Bronchial epithelial cell (primary cell): ENCODE data around the gene DIABLO. TPM values are rescaled to one million over a fixed set of nuclear protein-coding genes. Genes with fewer than 3 reads are reported as not detected.

Source experiments
- DNase-seq: peaks from one replicate; pipeline ENCODE4 v3.0.0-alpha.2; 2010; ENCODE audit warnings: low read depth
- FAIRE-seq: peaks from 2 replicates; lab custom pipeline; 2011; peaks lifted over from hg19 to GRCh38; lab: Jason Lieb, UNC
- H3K27me3 ChIP-seq: 2 replicates; pipeline ENCODE4 v1.5.1; 2011; ENCODE audit warnings: low read length; ENCODE audit not compliant: control insufficient read depth, insufficient read depth
- H3K36me3 ChIP-seq: 2 replicates; pipeline ENCODE4 v1.5.1; 2011; ENCODE audit warnings: low read length; ENCODE audit not compliant: control insufficient read depth, insufficient read depth
- H3K4me3 ChIP-seq: 2 replicates; pipeline ENCODE4 v1.5.1; 2011; ENCODE audit warnings: mild to moderate bottlenecking, low read depth, low read length, control low read depth
- total RNA-seq: library from RNA; depleted of rRNA; stranded (reverse); fragments of >200 nt; gene quantifications from 2 replicates; pipeline ENCODE4 v1.2.1, GENCODE V29; 2014
- TF ChIP-seq, protein P1 (sequence below): IDR thresholded peaks from 2 replicates; pipeline ENCODE4 v1.5.1; 2011; ENCODE audit warnings: mild to moderate bottlenecking, moderate library complexity, low read length, control low read depth, inconsistent platforms; ENCODE audit not compliant: insufficient read depth, severe bottlenecking

DIABLO gene
- total RNA-seq, 1 donor from 2014 or later: 78.7 TPM

DNA sequence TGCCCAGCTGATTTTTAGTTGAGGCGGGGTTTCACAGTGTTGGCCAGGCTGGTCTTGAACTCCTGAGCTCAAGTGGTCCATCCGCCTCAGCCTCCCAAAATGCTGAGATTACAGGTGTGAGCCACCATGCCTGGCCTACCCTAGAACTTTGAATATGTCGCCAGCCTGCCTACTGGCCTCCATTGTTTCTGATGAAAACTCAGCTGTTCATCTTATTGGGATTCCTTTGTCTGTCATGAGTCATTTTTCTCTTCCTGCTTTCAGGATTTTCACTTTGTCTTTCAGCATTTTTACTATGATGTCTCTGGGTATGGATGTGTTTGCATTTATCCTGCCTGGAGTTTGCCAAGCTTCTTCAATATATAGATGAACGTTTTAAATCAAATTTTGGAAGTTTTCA lies 30.4 kb downstream of the DIABLO start:
- TF ChIP-seq, protein P1, sequence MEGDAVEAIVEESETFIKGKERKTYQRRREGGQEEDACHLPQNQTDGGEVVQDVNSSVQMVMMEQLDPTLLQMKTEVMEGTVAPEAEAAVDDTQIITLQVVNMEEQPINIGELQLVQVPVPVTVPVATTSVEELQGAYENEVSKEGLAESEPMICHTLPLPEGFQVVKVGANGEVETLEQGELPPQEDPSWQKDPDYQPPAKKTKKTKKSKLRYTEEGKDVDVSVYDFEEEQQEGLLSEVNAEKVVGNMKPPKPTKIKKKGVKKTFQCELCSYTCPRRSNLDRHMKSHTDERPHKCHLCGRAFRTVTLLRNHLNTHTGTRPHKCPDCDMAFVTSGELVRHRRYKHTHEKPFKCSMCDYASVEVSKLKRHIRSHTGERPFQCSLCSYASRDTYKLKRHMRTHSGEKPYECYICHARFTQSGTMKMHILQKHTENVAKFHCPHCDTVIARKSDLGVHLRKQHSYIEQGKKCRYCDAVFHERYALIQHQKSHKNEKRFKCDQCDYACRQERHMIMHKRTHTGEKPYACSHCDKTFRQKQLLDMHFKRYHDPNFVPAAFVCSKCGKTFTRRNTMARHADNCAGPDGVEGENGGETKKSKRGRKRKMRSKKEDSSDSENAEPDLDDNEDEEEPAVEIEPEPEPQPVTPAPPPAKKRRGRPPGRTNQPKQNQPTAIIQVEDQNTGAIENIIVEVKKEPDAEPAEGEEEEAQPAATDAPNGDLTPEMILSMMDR: no peak
- DNase-seq (no peak), FAIRE-seq (no peak)
- no peak overlapping the region for H3K4me3 ChIP-seq
- no peaks in the 10 kb centered on the region for H3K36me3 ChIP-seq
- no peaks in the 10 kb centered on the region for H3K27me3 ChIP-seq

DNA sequence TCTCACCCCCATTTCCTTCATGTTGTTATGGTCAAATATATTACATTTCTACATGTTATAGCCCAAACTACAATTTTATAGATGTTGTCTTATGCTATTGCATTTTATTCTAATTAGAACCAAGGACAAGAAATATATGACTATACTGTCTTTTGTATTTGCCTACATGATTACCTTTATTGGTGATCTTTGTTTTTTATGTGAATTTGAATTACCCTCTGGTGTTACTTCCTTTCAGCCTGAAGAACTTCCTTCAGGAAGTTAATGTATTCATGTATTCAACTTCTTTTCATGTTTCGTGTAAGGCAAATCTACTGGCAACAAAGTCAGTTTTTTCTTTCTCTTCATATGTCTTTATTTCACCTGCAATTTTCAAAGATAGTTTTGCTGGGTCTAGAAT lies 31.0 kb downstream of the DIABLO start:
- H3K36me3 ChIP-seq: no peaks in the 10 kb centered on the region
- TF ChIP-seq, protein P1: no peak
- no peak overlapping the region for H3K4me3 ChIP-seq
- FAIRE-seq (no peak), DNase-seq (no peak)
- H3K27me3 ChIP-seq: no peaks in the 10 kb centered on the region

DNA sequence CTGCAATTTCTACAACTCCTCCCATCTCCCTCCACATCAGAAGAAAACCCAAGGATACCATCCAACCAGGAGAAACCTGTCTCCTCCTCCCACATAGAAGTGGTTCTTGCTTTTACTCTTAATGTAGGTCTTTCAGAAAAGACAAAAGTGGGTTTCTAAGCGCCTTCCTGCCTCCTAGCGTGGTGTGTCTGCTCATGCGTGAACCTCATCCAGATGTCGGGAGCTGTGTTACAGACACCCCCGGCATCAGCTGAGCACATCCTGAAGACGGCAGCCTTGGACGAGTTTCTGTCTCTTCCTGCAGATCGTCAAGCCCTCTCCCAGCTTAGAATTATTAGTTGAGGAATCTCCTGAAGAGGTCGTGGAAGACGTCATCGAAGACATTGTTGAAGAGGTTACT lies 33.4 kb downstream of the DIABLO start:
- Histone ChIP-seq H3K27me3 (no peaks in the 10 kb centered on the region), H3K4me3 (no peak overlapping the region), H3K36me3 (no peaks in the 10 kb centered on the region)
- TF ChIP-seq, protein P1: no peak
- DNase-seq (no peak), FAIRE-seq (no peak)

DNA sequence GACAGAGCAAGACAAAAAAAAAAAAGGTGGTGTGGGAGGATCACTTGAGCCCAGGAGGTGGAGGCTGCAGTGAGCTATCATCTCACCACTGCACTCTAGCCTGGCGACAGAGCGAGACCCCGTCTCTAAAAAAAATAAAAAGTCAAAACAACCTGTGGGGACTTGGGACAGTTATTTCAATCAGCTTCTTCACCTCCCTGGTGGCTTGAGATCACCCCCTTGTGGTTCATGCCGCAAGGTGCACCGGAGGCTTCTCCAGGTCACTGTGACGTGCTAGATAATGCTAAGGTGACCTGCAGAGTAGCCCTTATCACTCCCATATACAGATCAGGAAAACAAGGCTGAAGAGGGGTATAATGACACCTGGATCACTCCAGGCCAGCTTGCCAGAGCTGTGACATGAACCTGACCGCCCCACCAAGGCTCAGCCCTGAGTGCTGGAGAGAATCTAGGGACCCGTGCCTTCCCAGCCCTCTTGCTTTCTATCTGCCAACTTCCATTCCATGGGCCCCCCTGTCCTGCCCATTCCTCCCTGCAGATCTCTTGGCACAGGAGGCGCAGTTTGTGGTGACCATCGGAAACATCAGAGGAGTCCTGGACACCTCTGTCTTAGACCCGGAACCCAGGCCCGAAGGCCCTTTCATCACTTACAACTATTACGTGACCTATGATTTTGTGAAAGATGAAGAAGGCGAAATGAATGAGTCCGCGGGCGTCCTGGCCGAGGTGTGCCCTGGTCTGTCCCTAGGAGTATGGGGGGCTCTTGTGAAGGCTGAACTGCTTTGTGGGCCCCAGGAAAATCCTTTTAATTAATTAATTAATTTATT lies 34.8 kb downstream of the DIABLO start:
- FAIRE-seq (peak; percentile 81), DNase-seq (peak; percentile 68)
- TF ChIP-seq, protein P1: peak; percentile 89
- H3K36me3 ChIP-seq: no peaks in the 10 kb centered on the region
- no peaks in the 10 kb centered on the region for H3K27me3 ChIP-seq
- no peak overlapping the region for H3K4me3 ChIP-seq

DNA sequence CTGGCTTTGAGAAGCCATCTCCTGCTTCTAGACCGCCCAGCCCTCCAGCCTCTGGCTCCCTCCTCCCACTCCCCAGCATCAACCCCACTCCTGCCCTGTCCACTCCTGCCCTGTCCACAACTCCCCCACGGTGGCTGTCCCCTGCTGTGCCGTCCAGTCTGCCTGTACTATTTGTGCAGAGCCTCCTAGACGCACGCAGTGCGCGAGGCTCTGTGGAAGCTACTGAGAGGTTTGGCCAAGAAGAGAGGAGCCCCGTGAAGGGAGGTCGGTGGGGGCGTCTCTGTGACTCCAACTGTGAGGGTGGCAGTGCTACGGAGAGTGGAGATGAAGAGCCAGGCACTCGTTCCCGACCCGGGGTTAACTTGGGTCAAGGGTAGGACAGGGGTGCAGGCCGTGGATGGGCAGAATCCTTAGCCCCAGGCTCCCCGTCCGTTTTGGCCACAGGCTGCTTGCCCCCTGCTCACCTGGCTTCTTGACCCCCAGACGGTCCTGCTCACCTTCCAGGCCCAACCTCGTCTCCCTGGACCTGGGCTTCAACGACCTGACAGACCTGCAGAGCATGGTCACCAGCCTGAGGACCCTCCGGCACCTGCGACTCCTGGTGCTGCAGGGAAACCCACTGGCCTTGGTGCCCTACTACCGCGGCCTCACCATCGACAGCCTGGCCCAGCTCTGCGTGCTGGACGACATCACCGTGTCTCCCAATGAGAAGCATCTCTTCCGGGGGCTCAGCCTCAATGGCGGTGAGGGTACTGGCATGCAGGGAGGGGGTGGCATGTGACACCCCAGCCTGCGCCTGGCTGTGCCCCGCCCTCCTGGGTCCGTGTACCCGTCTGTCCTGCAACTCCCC lies 36.0 kb downstream of the DIABLO start:
- no peak for FAIRE-seq

More for the DNA sequence above, 36.0 kb downstream of the DIABLO start:
- H3K27me3 ChIP-seq: no peaks in the 10 kb centered on the region
- TF ChIP-seq, protein P1: no peak
- no peak overlapping the region for H3K4me3 ChIP-seq
- DNase-seq: no peak
- no peaks in the 10 kb centered on the region for H3K36me3 ChIP-seq
